ENCODE measurements around the gene KCNH8.

KCNH8 gene

GRCh38 chr3:19146685-19147650, 1.3 kb upstream of the KCNH8 start:
- peak overlapping the region; percentile 84 to 92 for H3K4me3 Mint-ChIP-seq
- peak; percentile 64 for ATAC-seq (replicated peaks)
- peak; percentile 39 to 54 (median 44) for DNase-seq

GRCh38 chr3:19148768-19149091, 420 bp downstream of the KCNH8 start:
- Mint-ChIP-seq H3K4me1 (ENCODE audit: low read depth in 2 of 2) (peaks cover 15 to 17% of the 10 kb centered on the region in 2 donors), H3K9me3 (peaks cover 0 to 3% of the 10 kb centered on the region in 2 donors), H3K36me3 (ENCODE audit: insufficient read depth) (no peaks in the 10 kb centered on the region), H3K27me3 (peaks cover 9 to 14% of the 10 kb centered on the region in 2 donors), H3K27ac (no peak overlapping the region), H3K4me3 (peak overlapping the region; percentile 71 to 76)
- ATAC-seq (replicated peaks): no peak
- no peak for DNase-seq

More at GRCh38 chr3:19146685-19147650, 1.3 kb upstream of the KCNH8 start:
- Mint-ChIP-seq H3K36me3 (ENCODE audit: insufficient read depth) (no peaks in the 10 kb centered on the region), H3K9me3 (peaks cover 0 to 3% of the 10 kb centered on the region in 2 donors), H3K27ac (peak overlapping the region; percentile 85 to 86), H3K4me1 (ENCODE audit: low read depth in 2 of 2) (peaks cover 15 to 17% of the 10 kb centered on the region in 2 donors), H3K27me3 (peaks cover 9 to 14% of the 10 kb centered on the region in 2 donors)

- DNase-seq: peak in 1 of 3 experiments; percentile 1
- H3K27me3 Mint-ChIP-seq: peaks cover 9 to 14% of the 10 kb centered on the region in 2 donors
- H3K9me3 Mint-ChIP-seq: peaks cover 0 to 3% of the 10 kb centered on the region in 2 donors
- no peak overlapping the region for H3K27ac Mint-ChIP-seq
- H3K4me1 Mint-ChIP-seq (ENCODE audit: low read depth in 2 of 2): peaks cover 15 to 17% of the 10 kb centered on the region in 2 donors
- ATAC-seq (replicated peaks): no peak
- peak overlapping the region; percentile 71 to 76 for H3K4me3 Mint-ChIP-seq
- no peaks in the 10 kb centered on the region for H3K36me3 Mint-ChIP-seq (ENCODE audit: insufficient read depth)
Observed at GRCh38 chr3:19149368-19149767, 1.1 kb downstream of the KCNH8 start.

- ATAC-seq (replicated peaks): no peak
- H3K27ac Mint-ChIP-seq: no peak overlapping the region
Observed at GRCh38 chr3:19151171-19151570, 2.9 kb downstream of the KCNH8 start.

GRCh38 chr3:19154693-19155250, 6.5 kb downstream of the KCNH8 start:
- Mint-ChIP-seq H3K9me3 (peaks cover 0 to 8% of the 10 kb centered on the region in 2 donors), H3K27me3 (peaks cover 9 to 21% of the 10 kb centered on the region in 2 donors), H3K27ac (no peak overlapping the region), H3K4me1 (ENCODE audit: low read depth in 2 of 2) (no peaks in the 10 kb centered on the region), H3K4me3 (no peak overlapping the region), H3K36me3 (ENCODE audit: insufficient read depth) (no peaks in the 10 kb centered on the region)
- ATAC-seq (replicated peaks) (no peak), DNase-seq (no peak)

More at GRCh38 chr3:19151171-19151570, 2.9 kb downstream of the KCNH8 start:
- Mint-ChIP-seq H3K4me1 (ENCODE audit: low read depth in 2 of 2) (peaks cover 12 to 17% of the 10 kb centered on the region in 2 donors), H3K36me3 (ENCODE audit: insufficient read depth) (no peaks in the 10 kb centered on the region), H3K9me3 (peaks cover 0 to 8% of the 10 kb centered on the region in 2 donors), H3K4me3 (no peak overlapping the region), H3K27me3 (peaks cover 21 to 22% of the 10 kb centered on the region in 2 donors)
- no peak for DNase-seq

- ATAC-seq (replicated peaks) (no peak), DNase-seq (no peak)
- Mint-ChIP-seq H3K27me3 (peaks cover 8 to 15% of the 10 kb centered on the region in 2 donors), H3K4me3 (no peak overlapping the region), H3K36me3 (ENCODE audit: insufficient read depth) (no peaks in the 10 kb centered on the region), H3K4me1 (ENCODE audit: low read depth in 2 of 2) (no peaks in the 10 kb centered on the region), H3K9me3 (peaks cover 0 to 8% of the 10 kb centered on the region in 2 donors), H3K27ac (no peak overlapping the region)
Observed at GRCh38 chr3:19155375-19155774, 7.1 kb downstream of the KCNH8 start.

- H3K27ac Mint-ChIP-seq: no peak overlapping the region
- no peaks in the 10 kb centered on the region for H3K36me3 Mint-ChIP-seq (ENCODE audit: insufficient read depth)
- DNase-seq (no peak), ATAC-seq (replicated peaks) (no peak)
- H3K4me3 Mint-ChIP-seq: no peak overlapping the region
- H3K9me3 Mint-ChIP-seq: peaks cover 0 to 8% of the 10 kb centered on the region in 2 donors
- H3K27me3 Mint-ChIP-seq: peaks cover 8 to 10% of the 10 kb centered on the region in 2 donors
- no peaks in the 10 kb centered on the region for H3K4me1 Mint-ChIP-seq (ENCODE audit: low read depth in 2 of 2)
Observed at GRCh38 chr3:19159966-19160635, 11.8 kb downstream of the KCNH8 start.

GRCh38 chr3:19165654-19166053, 17.3 kb downstream of the KCNH8 start:
- Mint-ChIP-seq H3K36me3 (ENCODE audit: insufficient read depth) (no peaks in the 10 kb centered on the region), H3K27me3 (no peaks in the 10 kb centered on the region), H3K4me3 (no peak overlapping the region), H3K4me1 (ENCODE audit: low read depth in 2 of 2) (no peaks in the 10 kb centered on the region), H3K27ac (no peak overlapping the region), H3K9me3 (no peaks in the 10 kb centered on the region)
- ATAC-seq (replicated peaks): no peak
- DNase-seq: no peak

GRCh38 chr3:19171794-19172193, 23.5 kb downstream of the KCNH8 start:
- no peak overlapping the region for H3K4me3 Mint-ChIP-seq
- no peak for ATAC-seq (replicated peaks)

GRCh38 chr3:19173945-19174344, 25.6 kb downstream of the KCNH8 start:
- ATAC-seq (replicated peaks): no peak
- Mint-ChIP-seq H3K27ac (no peak overlapping the region), H3K27me3 (peaks cover 0 to 9% of the 10 kb centered on the region in 2 donors), H3K4me1 (ENCODE audit: low read depth in 2 of 2) (no peaks in the 10 kb centered on the region), H3K4me3 (no peak overlapping the region), H3K9me3 (no peaks in the 10 kb centered on the region), H3K36me3 (ENCODE audit: insufficient read depth) (no peaks in the 10 kb centered on the region)
- DNase-seq: no peak

More at GRCh38 chr3:19171794-19172193, 23.5 kb downstream of the KCNH8 start:
- no peak for DNase-seq
- Mint-ChIP-seq H3K27me3 (no peaks in the 10 kb centered on the region), H3K4me1 (ENCODE audit: low read depth in 2 of 2) (no peaks in the 10 kb centered on the region), H3K9me3 (no peaks in the 10 kb centered on the region), H3K27ac (no peak overlapping the region), H3K36me3 (ENCODE audit: insufficient read depth) (no peaks in the 10 kb centered on the region)

GRCh38 chr3:19183584-19183983, 35.3 kb downstream of the KCNH8 start:
- no peak overlapping the region for H3K27ac Mint-ChIP-seq
- H3K9me3 Mint-ChIP-seq: no peaks in the 10 kb centered on the region
- DNase-seq (no peak), ATAC-seq (replicated peaks) (no peak)
- H3K4me1 Mint-ChIP-seq (ENCODE audit: low read depth in 2 of 2): no peaks in the 10 kb centered on the region
- no peaks in the 10 kb centered on the region for H3K36me3 Mint-ChIP-seq (ENCODE audit: insufficient read depth)
- peaks cover 0 to 2% of the 10 kb centered on the region in 2 donors for H3K27me3 Mint-ChIP-seq
- no peak overlapping the region for H3K4me3 Mint-ChIP-seq

GRCh38 chr3:19190126-19190525, 41.8 kb downstream of the KCNH8 start:
- H3K4me1 Mint-ChIP-seq (ENCODE audit: low read depth in 2 of 2): no peaks in the 10 kb centered on the region
- peaks cover 0 to 1% of the 10 kb centered on the region in 2 donors for H3K9me3 Mint-ChIP-seq
- ATAC-seq (replicated peaks) (no peak), DNase-seq (no peak)
- H3K36me3 Mint-ChIP-seq (ENCODE audit: insufficient read depth): no peaks in the 10 kb centered on the region
- no peaks in the 10 kb centered on the region for H3K27me3 Mint-ChIP-seq
- H3K4me3 Mint-ChIP-seq: no peak overlapping the region
- H3K27ac Mint-ChIP-seq: no peak overlapping the region

GRCh38 chr3:19190602-19191001, 42.3 kb downstream of the KCNH8 start:
- H3K27me3 Mint-ChIP-seq: no peaks in the 10 kb centered on the region
- no peak overlapping the region for H3K27ac Mint-ChIP-seq
- H3K4me1 Mint-ChIP-seq (ENCODE audit: low read depth in 2 of 2): no peaks in the 10 kb centered on the region
- ATAC-seq (replicated peaks): no peak
- H3K4me3 Mint-ChIP-seq: no peak overlapping the region
- no peak for DNase-seq
- H3K9me3 Mint-ChIP-seq: peaks cover 0 to 1% of the 10 kb centered on the region in 2 donors
- no peaks in the 10 kb centered on the region for H3K36me3 Mint-ChIP-seq (ENCODE audit: insufficient read depth)
